Measurements from ENCODE around the gene AXIN1. TPM values are rescaled to one million over a fixed set of nuclear protein-coding genes. Genes with fewer than 3 reads are reported as not detected.
"Not testable (repeated sequence)": the region's sequence is repeated elsewhere in the genome, so short reads cannot be mapped to it uniquely, and the experiment has no call there.

Gene AXIN1
- total RNA-seq, 1 donor from 2014 or later: 19.6 TPM

- Histone ChIP-seq H3K4me2 (no peak overlapping the region), H3K27me3 (no peaks in the 10 kb centered on the region), H3K9ac (no peak overlapping the region), H4K20me1 (ENCODE audit: low read depth) (peaks cover 15% of the 10 kb centered on the region), H3F3A (ENCODE audit: low read depth) (no peaks in the 10 kb centered on the region), H3K27ac (no peak overlapping the region), H3K79me2 (ENCODE audit: low read depth) (no peaks in the 10 kb centered on the region), H2AFZ (replicated peaks) (no peak overlapping the region), H3K4me1 (no peaks in the 10 kb centered on the region), H3K36me3 (no peaks in the 10 kb centered on the region), H3K4me3 (no peak overlapping the region), H3K9me3 (ENCODE audit: low read depth) (no peaks in the 10 kb centered on the region)
- TF ChIP-seq CTCF (IDR thresholded peaks at IDR 0.05) (no peak), EZH2 (IDR thresholded peaks at IDR 0.05) (no peak), EZH2phosphoT487 (IDR thresholded peaks at IDR 0.05) (no peak)
- peaks cover 9% of the 10 kb centered on the region for H3K27me3 Mint-ChIP-seq (ENCODE audit: insufficient read depth, low read depth)
- H3K9me3 Mint-ChIP-seq: no peaks in the 10 kb centered on the region
- H3K4me1 Mint-ChIP-seq: peaks cover 24% of the 10 kb centered on the region
- H3K27ac Mint-ChIP-seq: no peak overlapping the region
- H3K36me3 Mint-ChIP-seq: peaks cover 2% of the 10 kb centered on the region
- H3K4me3 Mint-ChIP-seq: no peak overlapping the region
- no peak for DNase-seq (ENCODE audit: low spot score)
These were observed 12.3 kb upstream of the AXIN1 start for GRCh38 chr16:364595-365491.

GRCh38 chr16:363766-364490 is 11.4 kb upstream of the AXIN1 start:
- Mint-ChIP-seq H3K27me3 (ENCODE audit: insufficient read depth, low read depth) (peaks cover 5% of the 10 kb centered on the region), H3K27ac (peak overlapping the region; percentile 60), H3K4me1 (peaks cover 26% of the 10 kb centered on the region), H3K9me3 (no peaks in the 10 kb centered on the region), H3K36me3 (peaks cover 2% of the 10 kb centered on the region), H3K4me3 (peak overlapping the region; percentile 48)
- no peak overlapping the region for H3K9ac ChIP-seq
- H2AFZ ChIP-seq (replicated peaks): no peak overlapping the region
- no peaks in the 10 kb centered on the region for H3K79me2 ChIP-seq (ENCODE audit: low read depth)
- DNase-seq (ENCODE audit: low spot score): no peak
- no peaks in the 10 kb centered on the region for H3F3A ChIP-seq (ENCODE audit: low read depth)
- H3K4me3 ChIP-seq: no peak overlapping the region
- H3K27ac ChIP-seq: no peak overlapping the region
- no peak for TF ChIP-seq CTCF (IDR thresholded peaks at IDR 0.05)
- TF ChIP-seq EZH2 (IDR thresholded peaks at IDR 0.05): no peak
- TF ChIP-seq EZH2phosphoT487 (IDR thresholded peaks at IDR 0.05): no peak
- H3K4me1 ChIP-seq: no peaks in the 10 kb centered on the region
- H3K36me3 ChIP-seq: no peaks in the 10 kb centered on the region
- peaks cover 6% of the 10 kb centered on the region for H4K20me1 ChIP-seq (ENCODE audit: low read depth)
- H3K4me2 ChIP-seq: no peak overlapping the region
- H3K27me3 ChIP-seq: no peaks in the 10 kb centered on the region
- H3K9me3 ChIP-seq (ENCODE audit: low read depth): no peaks in the 10 kb centered on the region

GRCh38 chr16:363110-363765 is 10.7 kb upstream of the AXIN1 start:
- H3K27ac Mint-ChIP-seq: peak overlapping the region; percentile 60
- H3K4me3 Mint-ChIP-seq: no peak overlapping the region
- Histone ChIP-seq H3F3A (ENCODE audit: low read depth) (no peaks in the 10 kb centered on the region), H4K20me1 (ENCODE audit: low read depth) (peaks cover 4% of the 10 kb centered on the region), H3K79me2 (ENCODE audit: low read depth) (no peaks in the 10 kb centered on the region), H3K27me3 (no peaks in the 10 kb centered on the region), H3K36me3 (no peaks in the 10 kb centered on the region), H3K9me3 (ENCODE audit: low read depth) (no peaks in the 10 kb centered on the region), H3K9ac (no peak overlapping the region), H3K4me2 (no peak overlapping the region), H3K27ac (no peak overlapping the region), H2AFZ (replicated peaks) (no peak overlapping the region), H3K4me1 (no peaks in the 10 kb centered on the region), H3K4me3 (no peak overlapping the region)
- no peak for DNase-seq (ENCODE audit: low spot score)
- peaks cover 2% of the 10 kb centered on the region for H3K36me3 Mint-ChIP-seq
- peaks cover 5% of the 10 kb centered on the region for H3K27me3 Mint-ChIP-seq (ENCODE audit: insufficient read depth, low read depth)
- H3K4me1 Mint-ChIP-seq: peaks cover 26% of the 10 kb centered on the region
- TF ChIP-seq CTCF (IDR thresholded peaks at IDR 0.05): no peak
- TF ChIP-seq EZH2phosphoT487 (IDR thresholded peaks at IDR 0.05): no peak
- no peak for TF ChIP-seq EZH2 (IDR thresholded peaks at IDR 0.05)
- H3K9me3 Mint-ChIP-seq: no peaks in the 10 kb centered on the region

GRCh38 chr16:362702-362999 is 10.1 kb upstream of the AXIN1 start:
- not testable (repeated sequence) for H3K4me1 ChIP-seq; H3K9ac ChIP-seq; DNase-seq (ENCODE audit: low spot score); H3K4me3 ChIP-seq; H3K27me3 ChIP-seq; H2AFZ ChIP-seq (replicated peaks); H3K27ac ChIP-seq; H3K36me3 ChIP-seq; H3K9me3 Mint-ChIP-seq; H3K27ac Mint-ChIP-seq; H3K79me2 ChIP-seq (ENCODE audit: low read depth); H3F3A ChIP-seq (ENCODE audit: low read depth); H3K9me3 ChIP-seq (ENCODE audit: low read depth); H3K4me3 Mint-ChIP-seq; H3K27me3 Mint-ChIP-seq (ENCODE audit: insufficient read depth, low read depth); H3K4me2 ChIP-seq; H3K36me3 Mint-ChIP-seq; H4K20me1 ChIP-seq (ENCODE audit: low read depth)
- H3K4me1 Mint-ChIP-seq: peaks cover 26% of the 10 kb centered on the region

Data from neural progenitor cell (in vitro differentiated cells).